Caco-2 (cell line): ENCODE results near the gene GYG2. TPM values are rescaled to one million over a fixed set of nuclear protein-coding genes. Genes with fewer than 3 reads are reported as not detected.

ENCODE experiments used
- BruUV-seq: library from RNA; stranded (reverse); fragments of 400-500 nt; replicated peaks from 2 replicates; lab custom pipeline; 2021; lab: Mats Ljungman, UMichigan
- CTCF ChIA-PET: fragments of 300-600 bp; sonication (Branson Sonifier 250); formaldehyde crosslinking; loops from one replicate; lab custom pipeline; 2022; ENCODE audit warnings: antibody characterized with exemption; lab: Charles Lee
- POLR2A ChIA-PET: fragments of 300-600 bp; sonication (Branson Sonifier 250); formaldehyde crosslinking; loops from one replicate; lab custom pipeline; 2022; ENCODE audit warnings: antibody characterized with exemption; lab: Charles Lee
- DNase-seq, 2 experiments: peaks; one replicate each; pipeline versions ENCODE4 v3.0.0 to v3.0.0-alpha.2; 2020 to 2022
- H3K27me3 ChIP-seq: replicated peaks from 2 replicates; pipeline ENCODE4 v1.6.0; 2011; ENCODE audit warnings: low read length; ENCODE audit not compliant: control insufficient read depth, insufficient read depth
- H3K36me3 ChIP-seq: 2 replicates; pipeline ENCODE4 v1.5.1; 2011; ENCODE audit warnings: low read length; ENCODE audit not compliant: control insufficient read depth, insufficient read depth
- H3K4me1 ChIP-seq: fragments of 250-450 bp; sonication (Bioruptor Pico); 2 replicates; pipeline ENCODE4 v1.5.1; 2020; ENCODE audit warnings: mild to moderate bottlenecking
- H3K4me3 ChIP-seq: 2 replicates; pipeline ENCODE4 v1.5.1; 2011; ENCODE audit warnings: low read depth, mild to moderate bottlenecking, control low read depth, low read length
- H3K9me3 ChIP-seq: fragments of 250-450 bp; sonication (Bioruptor Pico); 2 replicates; pipeline ENCODE4 v1.5.1; 2020; ENCODE audit warnings: mild to moderate bottlenecking, moderate library complexity
- H3K27ac Mint-ChIP-seq: one replicate; pipeline ENCODE4 v1.8.0; 2022; ENCODE audit warnings: mixed read lengths; ENCODE audit not compliant: unreplicated experiment
- H3K27me3 Mint-ChIP-seq: one replicate; pipeline ENCODE4 v1.8.0; 2022; ENCODE audit warnings: mixed read lengths; ENCODE audit not compliant: insufficient read depth, unreplicated experiment
- H3K36me3 Mint-ChIP-seq: one replicate; pipeline ENCODE4 v1.8.0; 2022; ENCODE audit warnings: mild to moderate bottlenecking, mixed read lengths; ENCODE audit not compliant: insufficient read depth, unreplicated experiment
- H3K4me1 Mint-ChIP-seq: one replicate; pipeline ENCODE4 v1.8.0; 2022; ENCODE audit warnings: low read depth, mixed read lengths; ENCODE audit not compliant: unreplicated experiment
- H3K4me3 Mint-ChIP-seq: one replicate; pipeline ENCODE4 v1.8.0; 2022; ENCODE audit warnings: mild to moderate bottlenecking, moderate library complexity, mixed read lengths; ENCODE audit not compliant: unreplicated experiment
- H3K9me3 Mint-ChIP-seq: one replicate; pipeline ENCODE4 v1.8.0; 2022; ENCODE audit warnings: mixed read lengths; ENCODE audit not compliant: unreplicated experiment
- CTCF ChIP-seq, 2 experiments: fragments of 200-600 bp in 1 of 2; IDR thresholded peaks; 1 replicate in 1 of 2; 2 replicates in 1 of 2; pipeline versions ENCODE4 v1.5.1 to v1.8.0; 2011 to 2022; ENCODE audit warnings: antibody characterized with exemption in 1 of 2, control low read depth in 1 of 2, inconsistent platforms in 1 of 2, low read depth in 1 of 2, low read length in 1 of 2, mild to moderate bottlenecking in 1 of 2, moderate library complexity in 1 of 2; ENCODE audit not compliant: insufficient read depth in 1 of 2, severe bottlenecking in 1 of 2, unreplicated experiment in 1 of 2
- intact Hi-C: fragments of 100-400 bp; cut with micrococcal nuclease; formaldehyde crosslinking; loops from one replicate; pipeline ENCODE4 v1.10.0; 2022; ENCODE audit not compliant: unreplicated experiment
- total RNA-seq: library from RNA; stranded (reverse); gene quantifications from 2 replicates; pipeline ENCODE4 v1.2.3, GENCODE V29; 2022

The GYG2 gene
- total RNA-seq, 1 experiment from 2014 or later = 50.4 TPM

DNA sequence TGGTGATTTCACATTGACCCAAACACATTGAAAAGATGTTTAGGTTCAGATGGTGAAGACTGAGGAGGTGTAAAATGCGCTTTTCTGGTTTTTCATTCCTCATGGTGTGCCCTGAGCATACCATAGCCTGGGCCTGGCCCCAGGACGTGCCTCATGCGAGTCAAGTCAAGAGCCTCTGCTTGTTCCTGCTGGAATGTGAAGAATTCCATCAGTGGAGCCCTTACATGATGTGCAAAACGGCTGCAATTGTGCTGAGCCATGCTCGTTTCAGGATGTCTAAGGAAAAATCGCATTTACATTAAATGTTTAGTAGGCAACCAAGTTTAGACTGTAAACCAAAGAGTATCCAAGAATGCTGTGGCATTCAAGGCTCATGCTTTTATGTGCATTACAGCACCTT lies 34.9 kb downstream of the GYG2 start:
- CTCF ChIA-PET = no interaction called here
- H3K36me3 Mint-ChIP-seq = peaks cover 48% of the 10 kb centered on the region

GRCh38 chrX:2867206-2867605 lies 38.5 kb downstream of the GYG2 start:
- DNase-seq = no peak
- H3K27me3 Mint-ChIP-seq = no peaks in the 10 kb centered on the region
- no peaks in the 10 kb centered on the region for H3K9me3 Mint-ChIP-seq
- intact Hi-C loops = no loop called here
- ChIA-PET CTCF (interaction anchor here (1.3 kb wide), 1 partner anchor 9 kb away, joined by 4 read pairs; no protein-coding TSS in a partner anchor), POLR2A (no interaction called here)
- no peak overlapping the region for H3K4me3 Mint-ChIP-seq
- no peak overlapping the region for H3K4me3 ChIP-seq
- H3K27me3 ChIP-seq = no peaks in the 10 kb centered on the region
- TF ChIP-seq CTCF (IDR thresholded peaks at IDR 0.05; ENCODE audit: insufficient read depth in 1 of 2, low read depth in 1 of 2, low read length in 1 of 2, severe bottlenecking in 1 of 2, unreplicated experiment in 1 of 2) = no peak
- no peak overlapping the region for H3K27ac Mint-ChIP-seq
- H3K9me3 ChIP-seq = no peaks in the 10 kb centered on the region
- peaks cover 36% of the 10 kb centered on the region for H3K36me3 Mint-ChIP-seq
- no TSS peak for BruUV-seq
- no peaks in the 10 kb centered on the region for H3K36me3 ChIP-seq
- H3K4me1 ChIP-seq = no peaks in the 10 kb centered on the region
- no peaks in the 10 kb centered on the region for H3K4me1 Mint-ChIP-seq

More for the DNA sequence above, 34.9 kb downstream of the GYG2 start:
- Mint-ChIP-seq H3K4me1 (no peaks in the 10 kb centered on the region), H3K9me3 (no peaks in the 10 kb centered on the region), H3K27ac (no peak overlapping the region), H3K4me3 (no peak overlapping the region), H3K27me3 (no peaks in the 10 kb centered on the region)
- intact Hi-C loops = no loop called here
- DNase-seq = peak in 1 of 2 experiments; percentile 10
- no peaks in the 10 kb centered on the region for H3K27me3 ChIP-seq
- H3K9me3 ChIP-seq = no peaks in the 10 kb centered on the region
- no peak overlapping the region for H3K4me3 ChIP-seq
- no peaks in the 10 kb centered on the region for H3K36me3 ChIP-seq
- H3K4me1 ChIP-seq = no peaks in the 10 kb centered on the region
- POLR2A ChIA-PET = no interaction called here
- BruUV-seq = no TSS peak
- TF ChIP-seq CTCF (IDR thresholded peaks at IDR 0.05; ENCODE audit: insufficient read depth in 1 of 2, low read depth in 1 of 2, low read length in 1 of 2, severe bottlenecking in 1 of 2, unreplicated experiment in 1 of 2) = no peak

GRCh38 chrX:2870650-2871049 lies 41.9 kb downstream of the GYG2 start:
- intact Hi-C loops = no loop called here

More at GRCh38 chrX:2870650-2871049, 41.9 kb downstream of the GYG2 start:
- Histone ChIP-seq H3K27me3 (no peaks in the 10 kb centered on the region), H3K36me3 (no peaks in the 10 kb centered on the region), H3K9me3 (no peaks in the 10 kb centered on the region), H3K4me3 (no peak overlapping the region), H3K4me1 (no peaks in the 10 kb centered on the region)
- Mint-ChIP-seq H3K4me3 (no peak overlapping the region), H3K27ac (no peak overlapping the region), H3K4me1 (no peaks in the 10 kb centered on the region), H3K36me3 (peaks cover 14% of the 10 kb centered on the region), H3K27me3 (no peaks in the 10 kb centered on the region), H3K9me3 (no peaks in the 10 kb centered on the region)
- DNase-seq = no peak
- no peak for TF ChIP-seq CTCF (IDR thresholded peaks at IDR 0.05; ENCODE audit: insufficient read depth in 1 of 2, low read depth in 1 of 2, low read length in 1 of 2, severe bottlenecking in 1 of 2, unreplicated experiment in 1 of 2)
- no TSS peak for BruUV-seq
- POLR2A ChIA-PET = no interaction called here
- CTCF ChIA-PET = no interaction called here
